ENCODE results near the gene CDH13.

Gene CDH13

GRCh38 chr16:83542491-83542890 lies 915.7 kb downstream of the CDH13 start:
- no peak for DNase-seq

- no peak for DNase-seq
These were observed 922.8 kb downstream of the CDH13 start for GRCh38 chr16:83549316-83550182.

- no peak for DNase-seq
These were observed 923.4 kb downstream of the CDH13 start for GRCh38 chr16:83550183-83550569.

GRCh38 chr16:83552228-83552627 lies 925.5 kb downstream of the CDH13 start:
- DNase-seq: no peak

- no peak for DNase-seq
These were observed 926.2 kb downstream of the CDH13 start for GRCh38 chr16:83552930-83553329.

- no peak for DNase-seq
These were observed 927.3 kb downstream of the CDH13 start for GRCh38 chr16:83554096-83554495.

- DNase-seq: no peak
These were observed 927.8 kb downstream of the CDH13 start for GRCh38 chr16:83554540-83554939.

- no peak for DNase-seq
These were observed 935.1 kb downstream of the CDH13 start for GRCh38 chr16:83561876-83562275.

GRCh38 chr16:83568345-83568744 lies 941.6 kb downstream of the CDH13 start:
- no peak for DNase-seq

GRCh38 chr16:83574388-83574787 lies 947.6 kb downstream of the CDH13 start:
- no peak for DNase-seq

- DNase-seq: no peak
These were observed 950.4 kb downstream of the CDH13 start for GRCh38 chr16:83577078-83577745.

GRCh38 chr16:83578171-83578570 lies 951.4 kb downstream of the CDH13 start:
- DNase-seq: no peak

GRCh38 chr16:83579027-83579426 lies 952.3 kb downstream of the CDH13 start:
- no peak for DNase-seq

- DNase-seq: no peak
These were observed 952.7 kb downstream of the CDH13 start for GRCh38 chr16:83579436-83579835.

- DNase-seq: no peak
These were observed 954.3 kb downstream of the CDH13 start for GRCh38 chr16:83581082-83581481.

GRCh38 chr16:83581994-83582747 lies 955.4 kb downstream of the CDH13 start:
- no peak for DNase-seq

GRCh38 chr16:83586036-83586435 lies 959.3 kb downstream of the CDH13 start:
- no peak for DNase-seq

GRCh38 chr16:83586461-83587200 lies 959.9 kb downstream of the CDH13 start:
- DNase-seq: no peak

- DNase-seq: no peak
These were observed 960.4 kb downstream of the CDH13 start for GRCh38 chr16:83587201-83587600.

- no peak for DNase-seq
These were observed 961.3 kb downstream of the CDH13 start for GRCh38 chr16:83588070-83588469.

GRCh38 chr16:83589576-83589975 lies 962.8 kb downstream of the CDH13 start:
- DNase-seq: no peak

GRCh38 chr16:83592778-83593177 lies 966.0 kb downstream of the CDH13 start:
- no peak for DNase-seq
